ENCODE results near the gene NPAS2.
A peak's percentile ranks its signal among the peaks of the same experiment; 100 is the strongest.

NPAS2 gene

DNA sequence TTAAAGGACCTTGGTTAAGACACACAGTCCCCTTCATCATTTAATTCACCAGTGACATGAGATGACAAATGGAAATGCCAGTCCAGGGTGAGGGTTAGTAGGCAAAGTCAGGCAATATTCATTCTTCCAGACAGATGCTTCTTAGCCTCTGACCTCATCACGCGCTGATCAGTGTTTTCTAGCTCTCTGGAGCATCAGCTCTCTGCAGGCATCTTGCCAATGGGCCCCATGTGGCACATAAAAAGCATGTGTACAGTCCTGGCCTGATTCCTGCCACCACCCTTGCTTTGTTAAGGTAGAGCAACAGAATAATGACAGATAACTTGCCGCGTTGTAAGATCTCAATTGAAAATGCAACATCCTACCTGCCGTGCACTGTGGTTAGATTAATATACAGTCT lies 20.3 kb upstream of the NPAS2 start:
- DNase-seq, result no peak

GRCh38 chr2:100800915-100801314 lies 19.0 kb upstream of the NPAS2 start:
- no peak for DNase-seq

- DNase-seq, result no peak
Observed at GRCh38 chr2:100801402-100801801, 18.5 kb upstream of the NPAS2 start.

DNA sequence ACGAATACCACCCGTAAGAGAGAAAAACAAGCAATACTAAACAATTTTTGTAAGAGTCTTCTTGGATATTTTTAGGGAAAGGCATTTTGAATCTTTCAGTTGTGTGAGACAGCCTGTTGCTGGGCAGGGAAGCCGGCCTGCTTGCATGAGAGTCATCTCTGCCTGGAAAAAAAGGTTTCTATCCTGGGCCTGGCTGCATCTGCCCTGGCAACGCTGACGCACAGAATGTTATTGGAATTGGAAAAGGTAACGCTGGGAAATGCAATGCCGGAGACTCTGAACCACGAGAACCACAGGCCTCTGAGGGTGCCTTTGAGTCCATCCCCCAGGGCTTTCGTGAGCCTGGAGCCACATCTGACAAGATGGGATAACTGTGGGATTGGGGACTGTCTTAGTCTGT lies 17.9 kb upstream of the NPAS2 start:
- no peak for DNase-seq

- no peak for DNase-seq
Observed at GRCh38 chr2:100803334-100803733, 16.6 kb upstream of the NPAS2 start.

GRCh38 chr2:100806550-100806949 lies 13.4 kb upstream of the NPAS2 start:
- DNase-seq, result no peak

GRCh38 chr2:100807707-100808106 lies 12.2 kb upstream of the NPAS2 start:
- DNase-seq, result no peak

GRCh38 chr2:100808582-100808981 lies 11.4 kb upstream of the NPAS2 start:
- DNase-seq, result no peak

DNA sequence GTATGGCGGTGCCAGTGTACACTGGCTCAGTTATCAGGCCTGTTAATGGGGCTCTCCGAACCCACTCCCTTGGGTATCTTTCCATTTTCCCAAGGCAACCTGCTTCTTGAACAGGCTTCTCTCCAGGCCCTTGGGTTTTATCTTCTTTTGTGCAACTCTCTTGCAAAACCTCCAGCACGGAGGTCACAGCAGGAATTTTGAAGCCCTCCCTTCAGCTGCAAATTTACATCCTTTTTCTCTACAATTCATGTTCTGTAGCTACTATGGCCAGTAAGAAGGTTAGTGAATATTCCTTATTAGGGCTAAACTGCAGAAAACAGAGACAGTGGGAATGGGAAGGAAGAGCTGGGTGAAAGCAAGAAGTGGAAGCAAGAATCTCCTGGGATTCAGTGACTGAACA lies 10.4 kb upstream of the NPAS2 start:
- no peak for DNase-seq

- DNase-seq, result no peak
Observed at GRCh38 chr2:100810603-100811145, 9.3 kb upstream of the NPAS2 start.

DNA sequence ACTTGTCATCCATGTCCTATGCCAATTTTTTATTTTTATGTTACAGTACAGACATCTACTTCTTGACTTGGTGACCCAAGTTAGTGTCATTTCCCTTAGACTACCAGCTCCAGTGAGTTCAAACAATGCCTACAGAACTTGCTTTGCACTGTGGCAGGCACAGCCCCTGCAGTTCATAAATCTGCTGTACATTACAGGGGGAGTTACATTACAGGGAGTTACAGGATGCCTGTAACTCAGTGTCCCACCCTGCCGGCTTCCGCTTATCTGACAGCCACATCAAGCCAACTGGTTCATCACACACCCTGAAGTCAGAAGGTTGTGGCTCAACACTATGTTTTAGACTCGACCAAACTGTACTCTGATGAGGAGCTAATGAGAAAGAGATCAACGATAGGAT lies 7.8 kb upstream of the NPAS2 start:
- DNase-seq, result peak in 1 of 2 experiments; percentile 23

DNA sequence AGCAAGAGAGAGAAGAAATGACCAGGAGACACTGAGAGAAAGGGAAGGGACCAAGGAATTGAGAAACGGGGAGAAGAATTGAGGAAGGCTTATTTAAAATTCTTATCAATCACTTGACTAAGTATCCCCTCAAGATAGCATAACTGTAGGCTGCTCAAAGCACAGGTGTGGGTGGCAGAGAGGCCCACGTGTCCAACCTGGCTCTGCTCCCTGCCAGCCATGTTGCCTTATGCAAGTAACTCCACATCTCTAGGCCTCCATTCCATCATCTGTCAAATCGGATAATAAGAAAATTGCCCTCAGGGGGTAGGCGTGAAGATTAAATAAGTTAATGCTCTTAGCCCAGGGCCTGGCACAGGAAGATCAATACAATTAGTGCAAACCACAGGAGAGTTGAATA lies 7.4 kb upstream of the NPAS2 start:
- no peak for DNase-seq

GRCh38 chr2:100813527-100813926 lies 6.4 kb upstream of the NPAS2 start:
- no peak for DNase-seq

- no peak for DNase-seq
Observed at GRCh38 chr2:100814043-100814442, 5.9 kb upstream of the NPAS2 start.

DNA sequence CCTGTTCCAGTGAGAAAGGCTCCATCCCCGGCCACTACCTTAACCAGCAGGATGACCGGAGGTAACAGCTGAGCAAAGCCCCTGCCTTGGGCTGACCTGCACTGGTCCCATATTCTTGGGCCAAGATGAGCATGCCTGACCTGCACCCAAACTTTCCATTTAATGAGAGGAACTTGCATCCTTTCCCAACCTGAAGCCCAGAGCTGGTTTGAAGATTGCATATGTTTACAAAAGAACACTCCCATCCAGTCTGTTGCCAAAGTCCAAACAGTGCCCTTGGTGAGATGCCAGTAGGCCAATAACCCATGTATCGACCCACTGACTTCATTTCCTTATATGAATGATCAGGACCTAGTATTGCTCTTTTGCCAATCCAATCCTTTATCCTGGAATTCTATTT lies 5.5 kb upstream of the NPAS2 start:
- no peak for DNase-seq

- DNase-seq, result no peak
Observed at GRCh38 chr2:100817388-100817985, 2.5 kb upstream of the NPAS2 start.

- DNase-seq, result no peak
Observed at GRCh38 chr2:100818003-100818605, 1.8 kb upstream of the NPAS2 start.

DNA sequence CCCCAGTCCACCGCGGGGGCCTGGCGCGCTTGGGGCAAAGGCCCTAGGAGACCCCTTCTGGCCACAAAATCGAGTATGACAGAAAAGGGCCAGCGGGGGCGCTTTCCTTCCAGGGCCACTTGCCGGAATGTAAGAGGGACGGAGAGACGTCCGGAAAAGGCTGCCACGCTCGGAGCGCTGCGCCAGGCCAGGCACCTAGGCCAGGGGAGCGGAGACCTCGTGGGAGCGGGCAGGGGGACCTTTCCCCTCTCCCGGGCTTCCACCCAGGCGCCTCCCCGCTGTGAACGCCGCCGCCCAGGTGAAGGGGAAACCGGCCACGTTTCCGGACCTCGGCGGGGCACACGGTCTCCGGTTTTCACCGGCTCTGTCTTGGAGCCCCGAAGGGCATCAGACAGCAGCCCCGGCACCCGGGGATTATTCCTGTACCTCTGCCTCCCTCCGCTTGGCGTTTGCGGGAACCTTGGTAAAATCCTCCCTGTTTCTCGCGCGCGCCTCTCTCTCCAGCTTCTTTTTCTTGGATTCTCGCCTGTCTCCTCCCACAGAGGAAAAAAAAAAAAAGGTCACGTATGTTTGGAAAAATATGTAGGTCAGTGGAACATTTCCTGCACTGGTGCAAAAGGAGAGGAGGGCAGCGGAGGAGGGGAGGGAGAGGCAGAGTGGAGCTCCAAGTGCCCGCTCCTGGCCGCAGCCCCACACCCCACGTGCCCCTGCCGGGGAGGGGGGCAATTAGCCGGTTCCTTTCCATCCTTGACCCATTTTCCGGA lies 1.2 kb upstream of the NPAS2 start:
- DNase-seq, result peak; percentile 50 to 60

GRCh38 chr2:100820273-100820522 lies 259 bp downstream of the NPAS2 start:
- DNase-seq, result peak in 1 of 2 experiments; percentile 24

DNA sequence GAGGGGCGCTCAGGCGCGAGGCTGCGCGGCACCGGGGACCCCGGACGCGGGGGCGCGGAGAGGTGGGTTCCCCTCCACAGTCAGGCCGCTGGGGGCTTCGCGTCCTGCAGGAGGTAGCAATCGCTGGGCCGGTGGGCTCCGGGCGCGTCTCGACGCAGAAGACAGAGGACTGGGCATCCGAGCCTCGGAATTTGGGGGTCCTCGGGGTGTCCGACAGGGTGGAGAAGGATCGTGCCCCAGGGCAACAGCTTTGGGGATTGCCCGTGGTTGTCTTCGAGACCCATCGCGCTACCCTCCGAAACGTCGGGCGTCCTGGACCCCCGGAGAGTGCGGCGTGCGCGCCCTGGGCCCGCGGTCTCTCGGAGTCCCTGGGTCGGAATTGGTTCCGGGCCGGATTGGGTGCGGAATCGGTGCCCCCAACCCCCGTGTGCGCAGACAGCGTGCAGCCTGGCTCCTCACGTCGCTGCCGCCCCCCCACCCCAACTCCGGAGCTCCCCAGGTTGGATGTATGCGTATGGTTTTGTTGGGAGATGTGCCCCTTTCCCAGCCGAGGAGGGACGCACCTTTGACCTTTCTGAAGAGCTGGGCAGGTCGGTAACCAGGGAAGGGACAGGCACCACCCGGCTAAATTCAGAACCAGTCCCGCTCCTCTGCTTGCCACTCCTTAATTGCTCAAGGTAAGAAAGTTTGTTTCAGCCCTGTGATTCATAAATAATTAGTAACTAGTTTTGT lies 750 bp downstream of the NPAS2 start:
- peak; percentile 29 to 39 for DNase-seq

GRCh38 chr2:100821255-100821910 lies 1.4 kb downstream of the NPAS2 start:
- DNase-seq, result no peak

- no peak for DNase-seq
Observed at GRCh38 chr2:100821911-100822265, 1.9 kb downstream of the NPAS2 start.

- DNase-seq, result no peak
Observed at GRCh38 chr2:100822587-100823248, 2.8 kb downstream of the NPAS2 start.

Data from activated T-cell treated with anti-CD3 and anti-CD28 coated beads, Interleukin-2, amount 50 U/mL, for 48 hours (primary cell).